GM12878 (cell line): ENCODE data around the gene RFWD3. TPM values are rescaled to one million over a fixed set of nuclear protein-coding genes. Genes with fewer than 3 reads are reported as not detected.
A peak's percentile ranks its signal among the peaks of the same experiment; 100 is the strongest.

Experiments
- ATAC-seq: fragments of 200-7000 bp; cut with Tn5 transposase; 3 replicates; pipeline ENCODE4 v1.9.1; 2020; ENCODE audit warnings: mild to moderate bottlenecking, moderate library complexity
- BruUV-seq: library from RNA; stranded (reverse); fragments of 400-500 nt; replicated peaks from 2 replicates; lab custom pipeline; 2021; lab: Mats Ljungman, UMichigan
- CTCF ChIA-PET: fragments of 300-600 bp; sonication (Branson Sonifier 250); formaldehyde crosslinking; extraction: SDS; loops from one replicate; lab custom pipeline; 2021; ENCODE audit warnings: inconsistent platforms; lab: Yijun Ruan, JAX
- POLR2A ChIA-PET: fragments of 350-600 bp; formaldehyde crosslinking; extraction: SDS; loops from one replicate; lab custom pipeline; 2021; ENCODE audit warnings: inconsistent platforms; lab: Charles Lee
- RAD21 ChIA-PET: fragments of 300-600 bp; sonication (Branson Sonifier 250); formaldehyde crosslinking; loops from one replicate; lab custom pipeline; 2023; ENCODE audit warnings: antibody characterized with exemption; ENCODE audit not compliant: unreplicated experiment; lab: Charles Lee
- SMC1A ChIA-PET: fragments of 300-600 bp; sonication (Branson Sonifier 250); formaldehyde crosslinking; loops from one replicate; lab custom pipeline; 2023; ENCODE audit not compliant: unreplicated experiment, uncharacterized antibody; lab: Charles Lee
- DNase-seq: peaks from one replicate; pipeline ENCODE4 v3.0.0-alpha.2; 2011; ENCODE audit warnings: low read depth, low spot score
- FAIRE-seq: peaks from 3 replicates; lab custom pipeline; 2011; peaks lifted over from hg19 to GRCh38; lab: Jason Lieb, UNC
- H2AFZ ChIP-seq: 2 replicates; pipeline ENCODE4 v1.6.0; 2011; ENCODE audit warnings: low read depth, low read length, control low read depth; ENCODE audit not compliant: control insufficient read depth
- H3K27ac ChIP-seq: 2 replicates; pipeline ENCODE4 v1.5.1; 2011; ENCODE audit warnings: control low read depth; ENCODE audit not compliant: control insufficient read depth, insufficient read depth
- H3K27me3 ChIP-seq, 2 experiments: replicated peaks in 1 of 2; 2 replicates each; pipeline versions ENCODE4 v1.6.0 to v1.6.1; 2011; ENCODE audit warnings: low read length in 1 of 2; ENCODE audit not compliant: control insufficient read depth in 2 of 2, insufficient read depth in 2 of 2
- H3K36me3 ChIP-seq, 2 experiments: 2 replicates each; pipeline ENCODE4 v1.5.1; 2011; ENCODE audit warnings: low read length in 1 of 2; ENCODE audit not compliant: control insufficient read depth in 2 of 2, insufficient read depth in 2 of 2
- H3K4me1 ChIP-seq: 2 replicates; pipeline ENCODE4 v1.6.1; 2011; ENCODE audit warnings: mild to moderate bottlenecking, low read length, moderate library complexity, mixed read lengths; ENCODE audit not compliant: control insufficient read depth, insufficient read depth
- H3K4me2 ChIP-seq: 2 replicates; pipeline ENCODE4 v1.6.0; 2011; ENCODE audit warnings: control low read depth; ENCODE audit not compliant: control insufficient read depth, insufficient read depth
- H3K4me3 ChIP-seq: fragments of 200-600 bp; sonication (generic); 2 replicates; pipeline ENCODE4 v1.5.1; 2016
- H3K79me2 ChIP-seq: 2 replicates; pipeline ENCODE4 v1.6.0; 2011; ENCODE audit warnings: low read length; ENCODE audit not compliant: control insufficient read depth, insufficient read depth
- H3K9ac ChIP-seq: 2 replicates; pipeline ENCODE4 v1.8.0; 2011; ENCODE audit warnings: low read length, control low read depth, mixed read lengths; ENCODE audit not compliant: control insufficient read depth, insufficient read depth
- H3K9me3 ChIP-seq: replicated peaks from 3 replicates; pipeline ENCODE4 v1.5.1; 2011; ENCODE audit warnings: mild to moderate bottlenecking, low read length; ENCODE audit not compliant: control insufficient read depth, insufficient read depth
- H4K20me1 ChIP-seq: 2 replicates; pipeline ENCODE4 v1.6.0; 2011; ENCODE audit not compliant: control insufficient read depth, insufficient read depth
- CBX3 ChIP-seq: fragments of 200-600 bp; sonication (generic); IDR thresholded peaks from 2 replicates; pipeline ENCODE4 v1.6.1; 2016; ENCODE audit warnings: low read depth, borderline replicate concordance
- FOS ChIP-seq: IDR thresholded peaks from 3 replicates; pipeline ENCODE4 v1.6.1; 2011; ENCODE audit warnings: borderline replicate concordance; ENCODE audit not compliant: insufficient read length; ENCODE audit errors: extremely low read depth
- HSF1 ChIP-seq: fragments of 150-350 bp; IDR thresholded peaks from 2 replicates; pipeline ENCODE4 v1.6.1; 2014; ENCODE audit warnings: mild to moderate bottlenecking, low read depth, low read length
- IRF5 ChIP-seq: fragments of 450-650 bp; IDR thresholded peaks from 2 replicates; pipeline ENCODE4 v1.6.1; 2017; ENCODE audit warnings: borderline replicate concordance
- KDM1A ChIP-seq: fragments of 200-600 bp; sonication (generic); IDR thresholded peaks from 2 replicates; pipeline ENCODE4 v1.6.1; 2016; ENCODE audit warnings: borderline replicate concordance
- RUNX3 ChIP-seq: IDR thresholded peaks from 2 replicates; pipeline ENCODE4 v1.6.1; 2012; ENCODE audit warnings: low read length, inconsistent platforms
- SPI1 ChIP-seq: IDR thresholded peaks from 2 replicates; pipeline ENCODE4 v1.6.1; 2011; ENCODE audit warnings: low read depth, mild to moderate bottlenecking, low read length, moderate library complexity, borderline replicate concordance; ENCODE audit not compliant: insufficient read depth
- WGBS: methylation state at CpG from one replicate; pipeline ENCODE4 v1.1.6; 2016; ENCODE audit warnings: low lambda C conversion rate; ENCODE audit not compliant: insufficient replicate concordance, insufficient coverage; ENCODE audit errors: missing lambda C conversion rate; 5-methylcytosine and 5-hydroxymethylcytosine counted together
- in situ Hi-C: fragments of 300-500 bp; cut with MboI; formaldehyde crosslinking; loops from 9 replicates; pipeline ENCODE4 v1.14.3; 2018; ENCODE audit warnings: mixed read lengths
- intact Hi-C: fragments of 100-400 bp; cut with micrococcal nuclease; formaldehyde crosslinking; loops from one replicate; pipeline ENCODE4 v1.14.2; 2022; ENCODE audit not compliant: unreplicated experiment
- polyA plus RNA-seq, 11 experiments: library from polyadenylated mRNA; depleted of rRNA in 4 of 11; unstranded in 6 of 11; stranded (reverse) in 5 of 11; fragments of >200 nt; fragmentation: Nextera tagmentation in 4 of 11; fragmentation: Illumina TruSeq in 1 of 11; extraction: Ambion mirVana in 4 of 11; extraction: Trizol in 1 of 11; gene quantifications; 1 replicate in 1 of 11; 2 replicates in 10 of 11; pipeline versions ENCODE4 v1.2.1 to v1.2.3, GENCODE V29; 2011 to 2016; ENCODE audit warnings: inconsistent platforms in 2 of 11, missing spikeins in 2 of 11, low read depth in 1 of 11
- total RNA-seq, 4 experiments: library from RNA; depleted of rRNA in 3 of 4; stranded (reverse); fragments of >200 nt in 3 of 4; fragmentation: Illumina TruSeq in 1 of 4; extraction: Trizol in 1 of 4; gene quantifications; 2 replicates each; pipeline versions ENCODE4 v1.2.1 to v1.2.3, GENCODE V29; 2013 to 2021
- TF ChIP-seq, protein P1 (sequence below): IDR thresholded peaks from 2 replicates; pipeline ENCODE4 v1.6.1; 2012; ENCODE audit warnings: low read depth, low read length, improper control_type of control experiment

Gene RFWD3
- total and polyA plus RNA-seq, 10 of the 15 experiments (the other 5 are each of a cell fraction or from before 2014, with no cell fraction given): 10.7 to 78.5 (median 51.2) TPM

DNA sequence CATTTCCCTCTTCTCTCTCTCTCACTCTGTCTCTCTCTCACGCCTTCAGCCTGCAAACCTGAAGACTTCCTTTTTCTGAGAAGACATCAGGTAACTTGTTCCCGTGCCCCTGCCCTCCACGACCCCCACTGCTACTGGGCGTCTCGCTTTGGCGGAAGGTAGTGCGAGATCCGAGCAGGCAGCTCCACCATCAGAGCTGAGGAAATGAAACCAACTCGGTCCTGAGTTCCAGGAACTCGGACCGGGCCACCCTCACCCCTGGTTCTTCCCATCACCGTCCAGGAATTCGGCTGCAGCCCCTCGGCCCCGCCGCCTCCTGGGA, 33.4 kb upstream of the RFWD3 start:
- 3% methylated on average over 16 of the region's 16 CpGs for WGBS
- Histone ChIP-seq H2AFZ (peak overlapping the region; percentile 94), H3K27ac (peak overlapping the region; percentile 97), H3K4me2 (peak overlapping the region; percentile 99), H3K27me3 (no peaks in the 10 kb centered on the region), H3K79me2 (peaks cover 11% of the 10 kb centered on the region), H3K36me3 (no peaks in the 10 kb centered on the region), H3K9ac (peak overlapping the region; percentile 75), H3K9me3 (no peaks in the 10 kb centered on the region), H4K20me1 (no peaks in the 10 kb centered on the region), H3K4me1 (peaks cover 9% of the 10 kb centered on the region), H3K4me3 (peak overlapping the region; percentile 79)
- intact Hi-C loops: no loop called here
- in situ Hi-C loops: loop anchor here (5.0 kb wide), 1 partner anchor 407 kb away; no protein-coding TSS in a partner anchor
- ChIA-PET POLR2A (interaction anchor here (1.4 to 4.7 kb wide), 2 partner anchors 33 to 49 kb away, joined by 3 to 28 read pairs; partner anchors contain the start of gene RFWD3), SMC1A (interaction anchor here (0.7 to 5.4 kb wide), 6 partner anchors 12 to 312 kb away, joined by 3 to 26 read pairs (median 4); partner anchors contain the start of gene RFWD3), CTCF (interaction anchor here (0.6 to 5.1 kb wide), 8 partner anchors 9 to 411 kb away, joined by 3 to 54 read pairs (median 6); partner anchors contain the start of gene RFWD3), RAD21 (interaction anchor here (0.8 to 3.9 kb wide), 5 partner anchors 10 to 285 kb away, joined by 3 to 18 read pairs (median 7); partner anchors contain the start of genes RFWD3 and WDR59)
- peak; percentile 77 for TF ChIP-seq SPI1
- no peak for TF ChIP-seq RUNX3
- BruUV-seq: no TSS peak
- FAIRE-seq (no peak), ATAC-seq (peak; percentile 34), DNase-seq (no peak)

- H3K4me3 ChIP-seq: peak overlapping the region; percentile 78
- H3K79me2 ChIP-seq: peaks cover 11% of the 10 kb centered on the region
- no peak for DNase-seq
- ChIA-PET POLR2A (interaction anchor here (0.6 to 4.7 kb wide), 4 partner anchors 32 to 163 kb away, joined by 3 to 28 read pairs (median 4); partner anchors contain the start of gene RFWD3), RAD21 (interaction anchor here (0.8 to 3.9 kb wide), 7 partner anchors 11 to 948 kb away, joined by 3 to 18 read pairs (median 3); partner anchors contain the start of genes GLG1, KARS1, RFWD3 and TERF2IP), SMC1A (interaction anchor here (0.6 to 5.4 kb wide), 6 partner anchors 9 to 312 kb away, joined by 3 to 26 read pairs (median 4); partner anchors contain the start of gene RFWD3), CTCF (interaction anchor here (0.6 to 5.1 kb wide), 9 partner anchors 9 to 163 kb away, joined by 3 to 54 read pairs (median 5); partner anchors contain the start of gene RFWD3)
- peak overlapping the region; percentile 99 for H3K4me2 ChIP-seq
- peaks cover 9% of the 10 kb centered on the region for H3K4me1 ChIP-seq
- 4% methylated on average over 4 of the region's 4 CpGs for WGBS
- intact Hi-C loops (loop anchor here (2.0 kb wide), 1 partner anchor 33 kb away; the partner anchor contains the start of gene RFWD3), in situ Hi-C loops (loop anchor here (5.0 kb wide), 1 partner anchor 408 kb away; no protein-coding TSS in a partner anchor)
- H4K20me1 ChIP-seq: no peaks in the 10 kb centered on the region
- H3K27ac ChIP-seq: peak overlapping the region; percentile 97
- no TSS peak for BruUV-seq
- H3K36me3 ChIP-seq: no peaks in the 10 kb centered on the region
- no peaks in the 10 kb centered on the region for H3K9me3 ChIP-seq
- no peaks in the 10 kb centered on the region for H3K27me3 ChIP-seq
- ATAC-seq: no peak
- peak overlapping the region; percentile 75 for H3K9ac ChIP-seq
- peak overlapping the region; percentile 94; the same call in 1 of the 2 replicates for H2AFZ ChIP-seq
- FAIRE-seq: no peak
- no peak for TF ChIP-seq FOS
- no peak for TF ChIP-seq IRF5
- TF ChIP-seq, protein P1, sequence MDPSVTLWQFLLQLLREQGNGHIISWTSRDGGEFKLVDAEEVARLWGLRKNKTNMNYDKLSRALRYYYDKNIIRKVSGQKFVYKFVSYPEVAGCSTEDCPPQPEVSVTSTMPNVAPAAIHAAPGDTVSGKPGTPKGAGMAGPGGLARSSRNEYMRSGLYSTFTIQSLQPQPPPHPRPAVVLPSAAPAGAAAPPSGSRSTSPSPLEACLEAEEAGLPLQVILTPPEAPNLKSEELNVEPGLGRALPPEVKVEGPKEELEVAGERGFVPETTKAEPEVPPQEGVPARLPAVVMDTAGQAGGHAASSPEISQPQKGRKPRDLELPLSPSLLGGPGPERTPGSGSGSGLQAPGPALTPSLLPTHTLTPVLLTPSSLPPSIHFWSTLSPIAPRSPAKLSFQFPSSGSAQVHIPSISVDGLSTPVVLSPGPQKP: no peak
- TF ChIP-seq HSF1: no peak
- TF ChIP-seq KDM1A: no peak
- no peak for TF ChIP-seq CBX3
Observed at GRCh38 chr16:74699666-74700065, 33.0 kb upstream of the RFWD3 start.
